Stomach smooth muscle (tissue), 2 donors: ENCODE data around the gene SYTL3.

Source experiments
- H3K27ac ChIP-seq: one replicate; pipeline ENCODE4 v1.7.0; 2013; ENCODE audit warnings: mild to moderate bottlenecking, low read length, inconsistent platforms
- H3K27me3 ChIP-seq, 2 donors: one replicate each; pipeline ENCODE4 v1.7.0; 2013; ENCODE audit warnings: low read length in 2 of 2; ENCODE audit not compliant: insufficient read depth in 2 of 2, control insufficient read depth in 1 of 2
- H3K36me3 ChIP-seq, 2 donors: one replicate each; pipeline ENCODE4 v1.7.0; 2013; ENCODE audit warnings: low read length in 2 of 2; ENCODE audit not compliant: control insufficient read depth in 2 of 2, insufficient read depth in 2 of 2
- H3K4me1 ChIP-seq: one replicate; pipeline ENCODE4 v1.7.0; 2013; ENCODE audit warnings: low read length; ENCODE audit not compliant: control insufficient read depth, insufficient read depth
- H3K4me3 ChIP-seq, 2 donors: one replicate each; pipeline ENCODE4 v1.7.0; 2013; ENCODE audit warnings: low read length in 2 of 2
- H3K9ac ChIP-seq, 2 donors: one replicate each; pipeline ENCODE4 v1.7.0; 2013; ENCODE audit warnings: low read length in 2 of 2, mild to moderate bottlenecking in 1 of 2
- H3K9me3 ChIP-seq, 2 donors: one replicate each; pipeline ENCODE4 v1.7.0; 2013; ENCODE audit warnings: low read length in 2 of 2; ENCODE audit not compliant: control insufficient read depth in 2 of 2
- donor health status: healthy.
- donor health status: Pancreatic carcinoma.

Gene SYTL3

GRCh38 chr6:158781692-158782373 lies 132.0 kb downstream of the SYTL3 start:
- no peaks in the 10 kb centered on the region for H3K27me3 ChIP-seq
- H3K4me1 ChIP-seq, result no peaks in the 10 kb centered on the region
- H3K4me3 ChIP-seq, result no peak overlapping the region
- H3K9ac ChIP-seq, result no peak overlapping the region
- H3K36me3 ChIP-seq, result peaks cover 43 to 49% of the 10 kb centered on the region in 2 donors
- no peaks in the 10 kb centered on the region for H3K9me3 ChIP-seq
- no peak overlapping the region for H3K27ac ChIP-seq

GRCh38 chr6:158782432-158783166 lies 132.7 kb downstream of the SYTL3 start:
- no peaks in the 10 kb centered on the region for H3K4me1 ChIP-seq
- H3K9me3 ChIP-seq, result no peaks in the 10 kb centered on the region
- no peaks in the 10 kb centered on the region for H3K27me3 ChIP-seq
- H3K4me3 ChIP-seq, result no peak overlapping the region
- H3K36me3 ChIP-seq, result peaks cover 47 to 53% of the 10 kb centered on the region in 2 donors
- no peak overlapping the region for H3K27ac ChIP-seq
- H3K9ac ChIP-seq, result no peak overlapping the region

- Histone ChIP-seq H3K4me3 (no peak overlapping the region), H3K4me1 (no peaks in the 10 kb centered on the region), H3K9ac (no peak overlapping the region), H3K36me3 (peaks cover 52 to 56% of the 10 kb centered on the region in 2 donors), H3K9me3 (no peaks in the 10 kb centered on the region), H3K27me3 (no peaks in the 10 kb centered on the region), H3K27ac (no peak overlapping the region)
These were observed 133.3 kb downstream of the SYTL3 start for GRCh38 chr6:158783167-158783450.

GRCh38 chr6:158783851-158784250 lies 134.0 kb downstream of the SYTL3 start:
- Histone ChIP-seq H3K36me3 (peaks cover 53 to 57% of the 10 kb centered on the region in 2 donors), H3K27me3 (no peaks in the 10 kb centered on the region), H3K4me1 (no peaks in the 10 kb centered on the region), H3K4me3 (no peak overlapping the region), H3K9me3 (no peaks in the 10 kb centered on the region), H3K9ac (no peak overlapping the region), H3K27ac (no peak overlapping the region)

GRCh38 chr6:158784505-158784904 lies 134.7 kb downstream of the SYTL3 start:
- H3K27ac ChIP-seq, result no peak overlapping the region
- no peaks in the 10 kb centered on the region for H3K9me3 ChIP-seq
- no peak overlapping the region for H3K4me3 ChIP-seq
- no peak overlapping the region for H3K9ac ChIP-seq
- no peaks in the 10 kb centered on the region for H3K4me1 ChIP-seq
- peaks cover 53 to 60% of the 10 kb centered on the region in 2 donors for H3K36me3 ChIP-seq
- H3K27me3 ChIP-seq, result no peaks in the 10 kb centered on the region

- H3K9me3 ChIP-seq, result no peaks in the 10 kb centered on the region
- no peaks in the 10 kb centered on the region for H3K27me3 ChIP-seq
- peaks cover 53 to 60% of the 10 kb centered on the region in 2 donors for H3K36me3 ChIP-seq
These were observed 135.2 kb downstream of the SYTL3 start for GRCh38 chr6:158785036-158785435.

GRCh38 chr6:158786645-158787304 lies 136.9 kb downstream of the SYTL3 start:
- H3K9ac ChIP-seq, result no peak overlapping the region
- no peaks in the 10 kb centered on the region for H3K9me3 ChIP-seq
- H3K27me3 ChIP-seq, result no peaks in the 10 kb centered on the region
- no peak overlapping the region for H3K27ac ChIP-seq
- H3K36me3 ChIP-seq, result peaks cover 46 to 50% of the 10 kb centered on the region in 2 donors
- no peaks in the 10 kb centered on the region for H3K4me1 ChIP-seq
- no peak overlapping the region for H3K4me3 ChIP-seq

More at GRCh38 chr6:158785036-158785435, 135.2 kb downstream of the SYTL3 start:
- Histone ChIP-seq H3K9ac (no peak overlapping the region), H3K4me1 (no peaks in the 10 kb centered on the region), H3K4me3 (no peak overlapping the region), H3K27ac (no peak overlapping the region)

- Histone ChIP-seq H3K27me3 (no peaks in the 10 kb centered on the region), H3K36me3 (peaks cover 44 to 46% of the 10 kb centered on the region in 2 donors), H3K9ac (no peak overlapping the region), H3K4me3 (no peak overlapping the region), H3K9me3 (no peaks in the 10 kb centered on the region), H3K4me1 (no peaks in the 10 kb centered on the region), H3K27ac (no peak overlapping the region)
These were observed 137.5 kb downstream of the SYTL3 start for GRCh38 chr6:158787395-158787794.

- Histone ChIP-seq H3K36me3 (peaks cover 26 to 34% of the 10 kb centered on the region in 2 donors), H3K9me3 (no peaks in the 10 kb centered on the region), H3K9ac (no peak overlapping the region), H3K27ac (no peak overlapping the region), H3K4me3 (no peak overlapping the region), H3K27me3 (no peaks in the 10 kb centered on the region), H3K4me1 (no peaks in the 10 kb centered on the region)
These were observed 139.5 kb downstream of the SYTL3 start for GRCh38 chr6:158789115-158789917.

GRCh38 chr6:158791274-158791855 lies 141.5 kb downstream of the SYTL3 start:
- no peaks in the 10 kb centered on the region for H3K27me3 ChIP-seq
- peaks cover 14 to 22% of the 10 kb centered on the region in 2 donors for H3K36me3 ChIP-seq
- H3K4me3 ChIP-seq, result no peak overlapping the region
- H3K27ac ChIP-seq, result no peak overlapping the region
- no peaks in the 10 kb centered on the region for H3K9me3 ChIP-seq
- no peak overlapping the region for H3K9ac ChIP-seq
- H3K4me1 ChIP-seq, result no peaks in the 10 kb centered on the region
